HG03045 (cell line): ENCODE results near the gene ARHGAP1.

Experiments
- ATAC-seq: cut with Tn5 transposase; IDR thresholded peaks from one replicate; pipeline ENCODE4 v1.9.1; 2021; ENCODE audit warnings: mild to moderate bottlenecking, moderate library complexity; ENCODE audit not compliant: unreplicated experiment

ARHGAP1 gene

GRCh38 chr11:46643986-46644385 lies 56.4 kb downstream of the ARHGAP1 start:
- ATAC-seq: no peak

- ATAC-seq: no peak
These were observed 56.9 kb downstream of the ARHGAP1 start for GRCh38 chr11:46643531-46643930.

- ATAC-seq: no peak
These were observed 57.6 kb downstream of the ARHGAP1 start for GRCh38 chr11:46642627-46643335.

- ATAC-seq: no peak
These were observed 58.8 kb downstream of the ARHGAP1 start for GRCh38 chr11:46641639-46642038.

GRCh38 chr11:46640036-46640788 lies 60.2 kb downstream of the ARHGAP1 start:
- no peak for ATAC-seq

- no peak for ATAC-seq
These were observed 61.1 kb downstream of the ARHGAP1 start for GRCh38 chr11:46639197-46639839.

GRCh38 chr11:46637546-46637945 lies 62.9 kb downstream of the ARHGAP1 start:
- no peak for ATAC-seq

- ATAC-seq: no peak
These were observed 64.8 kb downstream of the ARHGAP1 start for GRCh38 chr11:46635557-46636139.

- no peak for ATAC-seq
These were observed 66.9 kb downstream of the ARHGAP1 start for GRCh38 chr11:46633291-46634217.

- ATAC-seq: no peak
These were observed 67.9 kb downstream of the ARHGAP1 start for GRCh38 chr11:46632502-46632901.

- no peak for ATAC-seq
These were observed 68.7 kb downstream of the ARHGAP1 start for GRCh38 chr11:46631676-46632075.

GRCh38 chr11:46630237-46630636 lies 70.2 kb downstream of the ARHGAP1 start:
- ATAC-seq: no peak

GRCh38 chr11:46628961-46629360 lies 71.5 kb downstream of the ARHGAP1 start:
- no peak for ATAC-seq
